GM08714 (cell line): Measurements from ENCODE around the gene DNAH5.

Source experiments
- H3K4me3 ChIP-seq: fragments of 200-500 bp; sonication (Bioruptor generic); 2 replicates; pipeline ENCODE4 v1.5.1; 2014; ENCODE audit warnings: mild to moderate bottlenecking, low read length, inconsistent platforms
- ZNF274 ChIP-seq: IDR thresholded peaks from 2 replicates; pipeline ENCODE4 v1.6.1; 2012; ENCODE audit warnings: mild to moderate bottlenecking, low read depth, low read length

Gene DNAH5

DNA sequence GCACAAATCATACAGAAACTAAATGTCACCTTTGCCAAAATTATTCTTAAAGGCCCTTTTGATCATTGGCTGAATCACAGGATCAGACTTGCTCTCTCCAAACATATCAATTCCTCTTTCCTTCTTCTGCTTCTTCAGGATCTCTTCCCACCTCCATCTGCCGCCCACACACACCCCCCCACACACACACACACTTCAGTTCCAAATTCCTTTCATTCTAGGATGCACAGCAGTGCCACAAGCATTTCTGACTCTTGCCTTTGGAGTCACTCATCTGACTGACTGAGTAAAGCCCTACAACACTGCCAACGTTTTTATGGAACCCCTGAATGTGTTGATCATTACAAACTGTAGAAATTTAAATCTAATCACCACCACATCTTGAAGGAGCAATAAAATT is 22.9 kb downstream of the DNAH5 start:
- H3K4me3 ChIP-seq, result no peak overlapping the region
- TF ChIP-seq ZNF274, result no peak

DNA sequence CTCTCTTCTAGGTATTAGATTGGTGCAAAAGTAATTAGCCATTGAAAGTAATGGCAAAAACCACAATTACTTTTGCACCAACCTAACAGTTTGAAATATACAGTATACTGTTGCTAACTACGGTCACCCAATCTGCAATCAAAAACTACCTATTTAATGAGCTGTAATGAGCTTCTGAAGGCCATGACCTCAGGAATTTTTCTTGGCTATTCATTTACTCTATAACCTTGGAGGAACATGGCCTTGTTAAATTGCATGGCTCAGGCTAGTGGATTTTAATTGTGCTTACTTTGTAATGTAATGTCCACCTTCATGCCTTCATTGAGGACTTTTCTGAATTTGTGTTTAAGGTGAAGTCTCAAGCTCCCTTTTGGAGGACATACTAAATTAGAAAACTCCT is 24.7 kb downstream of the DNAH5 start:
- no peak for TF ChIP-seq ZNF274
- H3K4me3 ChIP-seq, result no peak overlapping the region

DNA sequence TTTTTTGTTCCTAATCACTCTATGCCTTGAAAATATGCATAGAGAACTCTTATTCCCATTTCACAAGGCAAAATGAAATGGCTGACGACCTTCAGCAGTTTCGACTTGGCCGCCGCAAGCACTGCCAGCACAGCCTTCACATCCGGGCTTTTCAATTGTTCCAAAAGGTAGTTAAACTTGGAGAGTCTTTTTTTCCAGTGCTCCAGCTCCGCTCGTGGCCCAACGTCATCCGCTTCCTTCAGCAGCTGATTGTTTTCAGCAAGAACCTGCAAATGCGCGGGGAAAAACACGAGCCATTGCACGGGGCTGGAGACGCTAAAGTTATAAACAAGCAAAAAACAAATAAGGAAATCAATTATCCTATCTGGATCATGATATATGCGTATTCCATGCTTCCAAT is 25.4 kb downstream of the DNAH5 start:
- H3K4me3 ChIP-seq, result no peak overlapping the region
- no peak for TF ChIP-seq ZNF274

DNA sequence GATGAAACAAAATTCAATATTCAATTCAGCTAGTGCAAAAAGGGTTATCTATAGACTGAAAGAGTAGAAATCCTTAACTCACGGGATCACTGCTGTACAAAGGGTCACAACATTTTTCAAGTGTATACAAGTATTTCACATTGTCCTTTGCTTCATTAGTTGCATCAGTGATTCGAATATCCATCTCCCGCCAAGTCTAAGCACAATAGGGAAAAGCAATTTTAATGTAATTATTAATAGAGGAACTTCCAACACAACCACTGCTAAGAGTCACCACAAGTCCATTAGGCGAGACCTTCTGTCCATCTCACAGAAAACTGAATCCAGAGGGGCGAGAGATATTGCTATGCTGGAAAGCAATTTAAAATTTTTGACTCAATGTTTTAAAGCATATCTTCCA is 27.4 kb downstream of the DNAH5 start:
- TF ChIP-seq ZNF274, result no peak
- no peak overlapping the region for H3K4me3 ChIP-seq

DNA sequence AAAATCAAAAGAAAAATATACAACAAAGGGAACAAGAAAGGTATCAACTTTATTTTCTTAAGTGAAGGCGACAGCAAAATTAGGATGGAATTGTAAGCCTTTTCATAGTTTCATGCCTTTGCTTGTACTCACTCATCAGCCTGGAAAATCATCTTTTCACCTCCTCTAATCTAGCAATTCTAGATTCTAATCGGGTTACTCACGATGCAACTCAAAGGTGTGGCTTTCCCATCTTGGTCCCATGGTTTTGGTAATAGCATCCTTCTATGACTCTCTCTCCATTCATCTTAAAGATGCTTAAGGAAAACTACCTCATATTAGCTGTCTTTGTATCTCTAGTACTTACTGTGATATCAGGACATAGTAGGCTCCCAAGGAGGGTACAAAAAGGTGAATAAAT is 30.5 kb downstream of the DNAH5 start:
- TF ChIP-seq ZNF274, result no peak
- no peak overlapping the region for H3K4me3 ChIP-seq

DNA sequence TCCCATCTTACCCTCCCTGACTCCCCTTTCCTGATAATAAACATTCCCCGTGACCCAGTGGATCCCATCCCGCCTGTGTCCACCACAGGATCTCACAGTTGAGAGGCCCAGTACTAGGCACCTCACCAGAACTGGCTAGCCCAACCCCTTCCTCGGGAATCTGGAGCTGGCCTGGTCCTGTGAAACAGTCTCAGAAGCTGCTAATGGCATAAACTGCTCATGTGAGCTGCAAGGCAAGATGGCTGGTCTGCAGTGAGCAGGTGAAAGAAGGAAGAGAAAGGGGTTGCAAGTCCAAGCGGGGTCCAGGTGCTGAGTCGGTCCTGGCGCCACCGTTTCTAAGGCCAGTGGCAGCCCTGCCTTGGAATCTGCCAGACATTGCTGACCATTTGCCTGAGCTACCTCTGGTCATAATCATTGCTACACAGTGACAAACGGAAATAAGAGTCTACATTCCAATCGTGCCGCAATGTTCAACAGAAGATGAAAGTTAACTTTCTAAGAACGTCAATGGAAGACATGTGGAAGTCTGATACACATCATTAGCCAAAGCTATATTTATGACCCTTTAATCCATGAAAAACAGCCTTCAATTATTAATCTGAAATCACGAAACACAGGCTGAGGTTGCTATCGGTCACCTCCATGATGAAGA is 33.7 kb downstream of the DNAH5 start:
- no peak overlapping the region for H3K4me3 ChIP-seq
- TF ChIP-seq ZNF274, result no peak

DNA sequence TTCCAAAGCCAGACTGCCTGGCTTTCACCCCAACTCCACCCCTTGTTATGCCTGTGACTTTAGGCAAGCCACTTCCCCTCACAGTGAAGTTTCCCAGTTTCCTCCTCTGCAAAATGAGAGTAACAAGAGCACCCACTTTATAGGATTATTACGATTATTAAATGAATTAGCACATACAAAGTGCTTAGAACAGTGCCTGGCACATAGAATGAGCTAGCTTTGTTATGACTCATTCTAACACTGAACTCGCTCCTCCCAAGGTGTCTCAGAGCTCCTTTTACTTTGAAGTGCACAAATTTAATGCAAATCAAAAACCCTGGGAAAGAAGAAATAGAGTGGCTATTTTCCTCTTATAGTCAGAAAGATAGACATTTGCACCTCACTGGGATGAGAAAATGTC is 34.3 kb downstream of the DNAH5 start:
- TF ChIP-seq ZNF274, result no peak
- no peak overlapping the region for H3K4me3 ChIP-seq

DNA sequence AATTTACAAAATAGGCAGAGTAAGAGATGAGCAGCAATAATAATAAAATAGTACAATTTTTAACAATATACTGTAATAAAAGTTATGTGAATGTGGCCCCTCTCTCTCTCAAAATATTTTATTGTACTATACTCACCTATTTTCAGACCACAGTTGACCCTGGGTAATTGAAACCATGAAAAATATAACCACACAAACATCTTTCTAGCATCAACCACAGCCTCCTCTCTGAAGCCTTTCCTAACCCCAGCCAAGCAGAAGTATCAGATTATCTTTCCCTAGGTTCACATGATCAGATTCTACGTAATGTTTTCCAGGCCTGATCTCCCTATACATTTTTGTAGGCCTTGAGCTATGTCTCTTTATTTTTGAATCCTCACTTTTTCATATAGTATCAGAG is 35.2 kb downstream of the DNAH5 start:
- no peak for TF ChIP-seq ZNF274
- no peak overlapping the region for H3K4me3 ChIP-seq

DNA sequence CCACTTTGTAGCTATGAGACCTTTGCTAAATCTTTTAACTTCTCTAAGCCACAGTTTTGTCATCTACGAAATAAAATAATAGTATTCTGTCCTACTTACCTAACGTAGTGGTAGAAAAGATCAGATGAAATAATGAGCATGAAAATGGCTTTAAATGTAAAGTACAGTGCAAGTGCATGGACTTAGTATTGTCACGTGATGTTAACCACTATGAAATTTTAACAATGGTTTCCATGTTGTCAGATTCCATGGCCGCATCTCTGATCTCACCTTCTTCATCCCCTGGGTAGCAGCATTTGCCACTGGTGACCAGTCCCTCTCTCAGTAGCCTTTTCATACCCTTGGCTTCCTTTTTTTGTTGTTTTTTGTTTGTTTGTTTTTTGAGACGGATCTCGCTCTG is 45.9 kb downstream of the DNAH5 start:
- TF ChIP-seq ZNF274, result no peak
- no peak overlapping the region for H3K4me3 ChIP-seq

DNA sequence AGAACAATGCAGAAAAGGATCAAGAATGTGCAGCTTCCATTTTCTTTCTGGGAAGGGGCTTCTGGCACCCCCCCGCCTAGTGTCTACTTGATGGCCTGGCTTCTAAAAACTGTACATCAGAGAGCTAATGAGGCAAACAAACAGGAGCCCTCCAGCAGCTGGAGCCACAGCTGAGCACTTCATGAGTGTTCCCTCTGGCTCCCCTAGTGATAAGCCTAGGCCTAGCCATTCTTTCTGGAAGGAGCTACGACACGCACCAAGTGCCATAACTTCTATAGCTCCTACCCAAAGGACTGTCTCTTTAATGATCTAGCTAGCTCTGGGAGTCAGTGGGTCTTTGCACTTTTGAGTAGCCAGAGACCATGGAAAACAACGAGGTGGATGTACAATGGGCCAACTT is 66.1 kb downstream of the DNAH5 start:
- H3K4me3 ChIP-seq, result no peak overlapping the region
- no peak for TF ChIP-seq ZNF274

DNA sequence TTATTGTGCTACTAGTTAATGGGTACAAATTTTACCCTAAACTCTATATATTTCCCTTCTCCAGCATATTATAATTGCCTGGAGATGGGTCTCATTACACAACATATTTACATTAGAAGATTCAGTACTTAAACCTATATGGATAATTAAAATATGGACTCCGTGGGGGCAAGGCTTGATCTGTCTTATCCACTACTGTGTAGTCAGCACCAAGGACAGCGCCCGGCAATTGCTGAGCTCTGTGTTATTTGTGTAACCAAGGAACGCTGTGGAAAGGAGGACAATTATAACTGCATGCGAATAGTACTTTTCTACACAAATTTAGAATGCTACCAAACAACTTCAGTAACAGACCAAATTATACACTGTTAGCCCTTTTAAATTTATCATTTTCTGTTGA is 77.7 kb downstream of the DNAH5 start:
- no peak overlapping the region for H3K4me3 ChIP-seq
- no peak for TF ChIP-seq ZNF274

DNA sequence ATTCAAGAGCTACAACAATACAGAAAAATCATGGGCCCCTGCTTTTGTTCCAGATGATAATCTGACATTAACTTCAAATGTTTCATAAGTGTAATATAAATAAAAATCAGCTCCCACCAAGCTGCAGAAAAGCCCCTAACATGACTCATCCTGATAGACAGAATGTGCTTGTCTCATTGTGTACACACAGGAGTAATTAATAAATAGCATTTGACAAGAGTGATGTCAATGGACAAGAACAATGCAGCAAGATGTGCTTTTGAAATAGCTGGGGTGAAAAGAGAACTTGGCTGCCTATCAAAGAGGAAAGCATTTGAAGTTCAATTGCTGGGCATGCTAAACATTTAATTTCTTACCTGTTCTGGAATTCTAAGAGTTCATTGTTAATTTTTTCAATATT is 79.2 kb downstream of the DNAH5 start:
- no peak for TF ChIP-seq ZNF274

DNA sequence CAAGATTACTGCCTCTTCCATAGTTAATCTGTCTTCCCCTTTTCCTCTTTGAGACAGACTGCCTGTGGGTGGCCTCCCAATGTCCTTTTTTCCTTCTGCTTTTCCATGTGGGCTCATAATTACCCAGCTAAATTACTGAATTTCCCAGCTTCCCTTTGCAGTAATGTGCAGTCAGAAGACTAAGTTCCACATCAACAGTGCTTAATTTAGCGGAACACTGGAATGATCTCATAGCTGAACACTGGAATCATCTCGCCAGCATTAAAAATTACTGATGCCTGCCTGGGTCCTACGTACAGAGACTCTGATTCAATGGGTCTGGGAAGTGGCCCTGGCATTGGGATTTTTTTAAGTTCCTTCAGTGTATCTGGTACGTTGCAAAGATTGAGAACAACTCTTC is 84.3 kb downstream of the DNAH5 start:
- H3K4me3 ChIP-seq, result no peak overlapping the region
- no peak for TF ChIP-seq ZNF274

More for the DNA sequence above, 79.2 kb downstream of the DNAH5 start:
- H3K4me3 ChIP-seq, result no peak overlapping the region

DNA sequence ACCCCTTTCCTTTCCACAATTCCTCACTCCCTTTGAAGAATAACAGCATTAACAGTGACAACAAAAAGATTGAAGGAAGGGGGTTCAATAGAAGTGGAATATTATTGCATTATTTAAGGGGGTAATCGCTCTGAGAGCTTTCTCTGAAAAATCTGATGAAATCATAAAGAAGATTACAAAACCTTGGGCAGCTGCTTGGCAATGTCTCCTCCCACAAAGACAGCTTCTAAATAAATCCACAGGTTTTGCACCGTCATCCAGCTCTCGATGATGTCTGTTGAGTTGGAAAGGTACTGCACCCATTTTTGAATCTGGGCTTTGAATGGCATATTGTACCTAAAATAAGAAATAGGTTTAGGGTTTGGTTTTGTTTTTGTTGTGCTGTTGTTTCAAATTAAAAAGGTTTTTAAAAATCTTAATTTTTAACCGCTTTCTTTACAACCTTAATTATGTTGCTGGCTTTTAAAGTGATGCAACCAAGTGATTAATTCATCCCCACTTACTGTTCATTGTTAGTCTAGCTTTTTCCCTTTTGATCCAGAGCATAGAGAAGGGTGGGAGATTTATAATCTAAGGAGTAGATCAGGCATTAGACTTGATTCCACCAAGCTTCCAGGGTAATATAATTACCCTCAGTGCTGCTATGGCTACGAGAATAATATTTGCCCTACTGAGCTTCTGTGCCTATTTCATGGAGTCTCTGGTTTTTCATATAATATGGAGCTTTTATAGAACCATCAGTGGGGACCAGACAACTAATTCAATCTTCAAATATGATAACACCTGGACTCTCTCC is 85.0 kb downstream of the DNAH5 start:
- no peak for TF ChIP-seq ZNF274
- H3K4me3 ChIP-seq, result no peak overlapping the region

DNA sequence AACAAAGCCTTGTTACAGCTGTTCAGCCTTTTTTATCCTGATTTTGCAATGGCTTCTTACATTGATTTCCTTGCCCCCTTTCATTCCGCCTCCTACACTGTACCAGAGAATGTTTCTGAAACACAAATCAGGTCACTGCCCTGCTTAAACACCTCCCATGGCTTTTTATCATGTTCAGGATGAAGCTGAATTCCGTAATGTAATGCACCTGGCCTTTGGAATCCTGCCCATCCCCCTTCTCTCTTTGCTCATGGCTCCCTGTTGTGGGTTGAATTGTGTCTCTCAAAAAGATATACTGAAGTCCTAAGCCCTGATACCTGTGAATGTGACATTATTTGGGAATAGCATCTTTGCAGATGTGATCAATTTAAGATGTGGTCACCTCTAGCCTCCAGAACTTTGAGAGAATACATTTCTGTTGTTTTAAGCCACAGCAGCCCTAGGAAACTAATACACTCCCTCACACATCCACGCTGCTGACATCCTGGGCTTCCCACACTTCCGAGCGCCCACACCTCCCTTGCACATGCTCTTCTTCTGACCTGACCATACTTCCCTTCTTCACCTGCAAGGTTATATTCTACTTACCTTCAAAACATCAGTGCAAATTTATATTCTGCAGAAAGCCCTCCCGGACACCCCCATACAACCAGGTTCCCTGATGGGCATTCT is 101.2 kb downstream of the DNAH5 start:
- H3K4me3 ChIP-seq, result no peak overlapping the region
- no peak for TF ChIP-seq ZNF274
